Mesendoderm (in vitro differentiated cells): ENCODE results near the gene UNC45B.
"Not testable (repeated sequence)": the region's sequence is repeated elsewhere in the genome, so short reads cannot be mapped to it uniquely, and the experiment has no call there.

Source experiments
- DNase-seq: peaks from one replicate; pipeline ENCODE4 v3.0.0; 2013
- H2AK5ac ChIP-seq: 2 replicates; pipeline ENCODE4 v1.6.1; 2013; ENCODE audit warnings: low read length, inconsistent platforms
- H2BK120ac ChIP-seq: 2 replicates; pipeline ENCODE4 v1.6.1; 2013; ENCODE audit warnings: low read depth, mild to moderate bottlenecking, low read length, moderate library complexity, mixed read lengths
- H2BK15ac ChIP-seq: replicated peaks from 2 replicates; pipeline ENCODE4 v1.6.1; 2013; ENCODE audit warnings: low read depth, mild to moderate bottlenecking, moderate library complexity
- H2BK5ac ChIP-seq: 2 replicates; pipeline ENCODE4 v1.6.1; 2013; ENCODE audit warnings: low read length, inconsistent platforms
- H3K18ac ChIP-seq: 2 replicates; pipeline ENCODE4 v1.6.1; 2013; ENCODE audit warnings: mild to moderate bottlenecking, low read length, mixed read lengths
- H3K23ac ChIP-seq: one replicate; pipeline ENCODE4 v1.6.1; 2013; ENCODE audit warnings: low read length
- H3K27ac ChIP-seq: 2 replicates; pipeline ENCODE4 v1.5.1; 2013; ENCODE audit warnings: low read depth, mild to moderate bottlenecking, inconsistent platforms, low read length, moderate library complexity
- H3K27me3 ChIP-seq: 2 replicates; pipeline ENCODE4 v1.6.1; 2013; ENCODE audit warnings: low read length, control low read depth, mild to moderate bottlenecking, inconsistent platforms; ENCODE audit not compliant: insufficient read depth, poor library complexity
- H3K36me3 ChIP-seq: 2 replicates; pipeline ENCODE4 v1.6.1; 2013; ENCODE audit warnings: low read length, inconsistent platforms; ENCODE audit not compliant: control insufficient read depth, insufficient read depth
- H3K4ac ChIP-seq: one replicate; pipeline ENCODE4 v1.6.1; 2013; ENCODE audit warnings: low read depth, mild to moderate bottlenecking, low read length, moderate library complexity
- H3K4me1 ChIP-seq: 2 replicates; pipeline ENCODE4 v1.6.1; 2013; ENCODE audit warnings: low read depth, low read length, inconsistent platforms; ENCODE audit not compliant: control insufficient read depth
- H3K4me2 ChIP-seq: 2 replicates; pipeline ENCODE4 v1.6.1; 2013; ENCODE audit warnings: low read length
- H3K4me3 ChIP-seq: 2 replicates; pipeline ENCODE4 v1.5.1; 2013; ENCODE audit warnings: mild to moderate bottlenecking, low read length
- H3K56ac ChIP-seq: one replicate; pipeline ENCODE4 v1.6.1; 2013; ENCODE audit warnings: low read length
- H3K79me1 ChIP-seq: 2 replicates; pipeline ENCODE4 v1.6.1; 2013; ENCODE audit warnings: low read length, inconsistent platforms
- H3K79me2 ChIP-seq: 2 replicates; pipeline ENCODE4 v1.6.1; 2013; ENCODE audit warnings: mild to moderate bottlenecking, low read length; ENCODE audit not compliant: control insufficient read depth, insufficient read depth
- H3K9ac ChIP-seq: 2 replicates; pipeline ENCODE4 v1.6.1; 2013; ENCODE audit warnings: low read length, inconsistent platforms
- H4K5ac ChIP-seq: one replicate; pipeline ENCODE4 v1.6.1; 2013; ENCODE audit warnings: low read length
- H4K8ac ChIP-seq: one replicate; pipeline ENCODE4 v1.6.1; 2013; ENCODE audit warnings: low read depth, mild to moderate bottlenecking, control low read depth, low read length, moderate library complexity
- WGBS: extraction: QIAGEN DNeasy Blood & Tissue Kit; methylation state at CpG from one replicate; pipeline ENCODE4 v1.1.7; 2013; ENCODE audit warnings: low lambda C conversion rate, missing lambda C conversion rate; ENCODE audit not compliant: insufficient coverage; ENCODE audit errors: extremely low coverage; 5-methylcytosine and 5-hydroxymethylcytosine counted together

Gene UNC45B

GRCh38 chr17:35174835-35175334, 27.3 kb downstream of the UNC45B start:
- Histone ChIP-seq H3K79me2 (no peaks in the 10 kb centered on the region), H3K4me3 (no peak overlapping the region), H3K9ac (no peak overlapping the region), H3K4me2 (no peak overlapping the region), H2BK5ac (no peak overlapping the region), H3K56ac (no peak overlapping the region), H3K4me1 (no peaks in the 10 kb centered on the region), H4K8ac (no peak overlapping the region), H2BK120ac (no peak overlapping the region), H3K79me1 (no peaks in the 10 kb centered on the region), H3K18ac (no peak overlapping the region), H4K5ac (no peak overlapping the region), H3K27me3 (no peaks in the 10 kb centered on the region), H3K4ac (no peak overlapping the region), H2AK5ac (no peak overlapping the region), H3K27ac (no peak overlapping the region), H3K36me3 (no peaks in the 10 kb centered on the region), H3K23ac (no peak overlapping the region), H2BK15ac (no peak overlapping the region)
- 100% methylated on average over 1 of the region's 2 CpGs for WGBS
- DNase-seq, result no peak

GRCh38 chr17:35175638-35176415, 28.2 kb downstream of the UNC45B start:
- H3K4me3 ChIP-seq, result no peak overlapping the region
- H3K18ac ChIP-seq, result no peak overlapping the region
- no peak overlapping the region for H2AK5ac ChIP-seq
- H3K79me2 ChIP-seq, result no peaks in the 10 kb centered on the region
- DNase-seq, result no peak
- H3K23ac ChIP-seq, result no peak overlapping the region
- H3K27me3 ChIP-seq, result no peaks in the 10 kb centered on the region
- H3K27ac ChIP-seq, result no peak overlapping the region
- no peaks in the 10 kb centered on the region for H3K36me3 ChIP-seq
- H3K4me1 ChIP-seq, result no peaks in the 10 kb centered on the region
- no peak overlapping the region for H3K9ac ChIP-seq
- no peak overlapping the region for H2BK15ac ChIP-seq
- H3K79me1 ChIP-seq, result no peaks in the 10 kb centered on the region
- H3K4me2 ChIP-seq, result no peak overlapping the region
- no peak overlapping the region for H3K56ac ChIP-seq
- no peak overlapping the region for H4K8ac ChIP-seq
- no CpG with 5 or more reads among the region's 9 CpGs for WGBS
- no peak overlapping the region for H3K4ac ChIP-seq
- H4K5ac ChIP-seq, result no peak overlapping the region
- H2BK120ac ChIP-seq, result no peak overlapping the region
- H2BK5ac ChIP-seq, result no peak overlapping the region

- H3K18ac ChIP-seq, result no peak overlapping the region
- H3K4me3 ChIP-seq, result no peak overlapping the region
- H2BK15ac ChIP-seq, result no peak overlapping the region
- no peak overlapping the region for H3K4ac ChIP-seq
- no peak for DNase-seq
- H3K56ac ChIP-seq, result no peak overlapping the region
- no peaks in the 10 kb centered on the region for H3K4me1 ChIP-seq
- H3K79me2 ChIP-seq, result no peaks in the 10 kb centered on the region
- WGBS, result no CpG with 5 or more reads among the region's 8 CpGs
- no peak overlapping the region for H2AK5ac ChIP-seq
- no peak overlapping the region for H4K8ac ChIP-seq
- no peaks in the 10 kb centered on the region for H3K36me3 ChIP-seq
- no peaks in the 10 kb centered on the region for H3K79me1 ChIP-seq
- H4K5ac ChIP-seq, result no peak overlapping the region
- no peak overlapping the region for H3K4me2 ChIP-seq
- H3K27me3 ChIP-seq, result no peaks in the 10 kb centered on the region
- H2BK5ac ChIP-seq, result no peak overlapping the region
- no peak overlapping the region for H3K23ac ChIP-seq
- H2BK120ac ChIP-seq, result no peak overlapping the region
- no peak overlapping the region for H3K27ac ChIP-seq
- H3K9ac ChIP-seq, result no peak overlapping the region
Observed at GRCh38 chr17:35176897-35177296, 29.3 kb downstream of the UNC45B start.

- not testable (repeated sequence) for DNase-seq, H2AK5ac ChIP-seq, H2BK120ac ChIP-seq, H3K56ac ChIP-seq, H3K79me1 ChIP-seq, H2BK15ac ChIP-seq, H3K27ac ChIP-seq, H3K18ac ChIP-seq, H3K79me2 ChIP-seq, H3K4me2 ChIP-seq, H3K27me3 ChIP-seq, H3K4me1 ChIP-seq, H3K36me3 ChIP-seq, H3K23ac ChIP-seq, H4K5ac ChIP-seq, H3K9ac ChIP-seq, H4K8ac ChIP-seq, H2BK5ac ChIP-seq, H3K4me3 ChIP-seq, H3K4ac ChIP-seq
- no CpG with 5 or more reads among the region's 5 CpGs for WGBS
Observed at GRCh38 chr17:35179379-35179778, 31.8 kb downstream of the UNC45B start.

- Histone ChIP-seq H3K79me1 (no peaks in the 10 kb centered on the region), H3K27ac (no peak overlapping the region), H4K5ac (no peak overlapping the region), H2BK5ac (no peak overlapping the region), H3K4me1 (no peaks in the 10 kb centered on the region), H3K4ac (no peak overlapping the region), H3K9ac (no peak overlapping the region), H3K4me3 (no peak overlapping the region), H2AK5ac (no peak overlapping the region), H3K79me2 (no peaks in the 10 kb centered on the region), H3K56ac (no peak overlapping the region), H3K36me3 (no peaks in the 10 kb centered on the region), H3K18ac (no peak overlapping the region), H3K23ac (no peak overlapping the region), H3K27me3 (no peaks in the 10 kb centered on the region), H2BK15ac (no peak overlapping the region), H3K4me2 (no peak overlapping the region), H4K8ac (no peak overlapping the region), H2BK120ac (no peak overlapping the region)
- no CpG with 5 or more reads among the region's 6 CpGs for WGBS
- peak; percentile 11 for DNase-seq
Observed at GRCh38 chr17:35183332-35183731, 35.7 kb downstream of the UNC45B start.

GRCh38 chr17:35184274-35184673, 36.7 kb downstream of the UNC45B start:
- H3K23ac ChIP-seq, result no peak overlapping the region
- H3K36me3 ChIP-seq, result no peaks in the 10 kb centered on the region
- no peak overlapping the region for H2BK5ac ChIP-seq
- no peak overlapping the region for H4K5ac ChIP-seq
- no peak for DNase-seq
- no peaks in the 10 kb centered on the region for H3K27me3 ChIP-seq
- H3K4me3 ChIP-seq, result no peak overlapping the region
- H3K27ac ChIP-seq, result no peak overlapping the region
- H3K56ac ChIP-seq, result no peak overlapping the region
- H2AK5ac ChIP-seq, result no peak overlapping the region
- H4K8ac ChIP-seq, result no peak overlapping the region
- no peak overlapping the region for H3K4me2 ChIP-seq
- no peaks in the 10 kb centered on the region for H3K79me1 ChIP-seq
- H3K4me1 ChIP-seq, result no peaks in the 10 kb centered on the region
- H3K18ac ChIP-seq, result no peak overlapping the region
- no peak overlapping the region for H2BK120ac ChIP-seq
- H3K79me2 ChIP-seq, result no peaks in the 10 kb centered on the region
- no peak overlapping the region for H2BK15ac ChIP-seq
- H3K4ac ChIP-seq, result no peak overlapping the region
- no peak overlapping the region for H3K9ac ChIP-seq
- WGBS, result no CpG with 5 or more reads among the region's 3 CpGs
